ENCODE measurements around the gene REM2.

Gene REM2

DNA sequence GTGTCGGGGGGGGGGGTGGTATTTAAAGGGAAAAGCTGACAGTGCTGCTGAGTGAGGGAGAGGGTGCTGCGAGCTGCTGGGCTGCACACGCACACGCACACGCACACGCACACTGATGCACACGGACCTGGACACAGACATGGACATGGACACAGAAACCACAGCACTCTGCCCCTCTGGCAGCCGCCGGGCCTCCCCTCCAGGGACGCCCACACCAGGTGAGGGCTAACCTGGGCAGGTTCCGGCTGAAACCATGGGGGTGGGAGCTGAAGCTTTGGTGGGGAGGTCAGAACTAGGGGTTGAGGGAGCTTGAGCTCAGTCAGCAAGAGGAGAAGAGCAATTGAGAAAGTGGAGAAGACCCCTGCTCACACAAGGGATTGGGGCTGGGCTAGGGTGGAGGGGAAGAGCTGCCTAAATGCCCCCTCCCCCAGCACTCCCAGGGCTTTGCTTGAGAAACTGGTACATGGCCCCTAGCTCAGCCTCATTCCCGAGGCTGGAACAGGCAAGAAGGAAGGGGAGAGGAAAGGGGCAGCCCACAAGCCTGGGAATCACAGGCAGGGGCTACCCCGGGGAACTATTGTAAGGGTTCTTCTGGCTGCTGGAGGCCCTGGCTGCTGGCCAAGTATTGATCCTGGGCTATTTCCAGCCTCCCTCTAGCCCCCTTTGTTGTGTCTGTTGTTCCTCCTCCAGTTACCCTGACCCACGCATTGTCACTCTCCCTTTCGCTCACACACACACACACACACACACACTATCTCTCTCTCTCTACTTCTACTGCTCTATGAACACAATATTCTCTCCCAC lies at the start of gene REM2:
Gene REM2 (plus strand): TSS at position 50 of the 804 bp plus-strand sequence. CDS start 66 bp downstream, at position 116.
- H3K27me3 Mint-ChIP-seq = no peaks in the 10 kb centered on the region
- ATAC-seq (ENCODE audit: low read depth) (no peak), DNase-seq (ENCODE audit: low spot score in 2 of 2) (no peak)
- no peak within 1 kb of the TSS for H3K4me3 Mint-ChIP-seq
- H3K4me1 Mint-ChIP-seq = peaks cover 40% of the 10 kb centered on the region
- H3K36me3 Mint-ChIP-seq = peaks cover 9% of the 10 kb centered on the region
- no peaks in the 10 kb centered on the region for H3K9me3 Mint-ChIP-seq
- H3K27ac Mint-ChIP-seq = peak within 1 kb of the TSS; percentile 19

GRCh38 chr14:22835505-22835904 lies 47.5 kb upstream of the REM2 start:
- no peak for ATAC-seq (ENCODE audit: low read depth)
- H3K4me3 Mint-ChIP-seq = no peak overlapping the region
- H3K27ac Mint-ChIP-seq = no peak overlapping the region
- H3K27me3 Mint-ChIP-seq = peaks cover 6% of the 10 kb centered on the region
- peaks cover 9% of the 10 kb centered on the region for H3K36me3 Mint-ChIP-seq
- H3K4me1 Mint-ChIP-seq = peaks cover 11% of the 10 kb centered on the region
- no peaks in the 10 kb centered on the region for H3K9me3 Mint-ChIP-seq
- DNase-seq (ENCODE audit: low spot score in 2 of 2) = no peak

DNA sequence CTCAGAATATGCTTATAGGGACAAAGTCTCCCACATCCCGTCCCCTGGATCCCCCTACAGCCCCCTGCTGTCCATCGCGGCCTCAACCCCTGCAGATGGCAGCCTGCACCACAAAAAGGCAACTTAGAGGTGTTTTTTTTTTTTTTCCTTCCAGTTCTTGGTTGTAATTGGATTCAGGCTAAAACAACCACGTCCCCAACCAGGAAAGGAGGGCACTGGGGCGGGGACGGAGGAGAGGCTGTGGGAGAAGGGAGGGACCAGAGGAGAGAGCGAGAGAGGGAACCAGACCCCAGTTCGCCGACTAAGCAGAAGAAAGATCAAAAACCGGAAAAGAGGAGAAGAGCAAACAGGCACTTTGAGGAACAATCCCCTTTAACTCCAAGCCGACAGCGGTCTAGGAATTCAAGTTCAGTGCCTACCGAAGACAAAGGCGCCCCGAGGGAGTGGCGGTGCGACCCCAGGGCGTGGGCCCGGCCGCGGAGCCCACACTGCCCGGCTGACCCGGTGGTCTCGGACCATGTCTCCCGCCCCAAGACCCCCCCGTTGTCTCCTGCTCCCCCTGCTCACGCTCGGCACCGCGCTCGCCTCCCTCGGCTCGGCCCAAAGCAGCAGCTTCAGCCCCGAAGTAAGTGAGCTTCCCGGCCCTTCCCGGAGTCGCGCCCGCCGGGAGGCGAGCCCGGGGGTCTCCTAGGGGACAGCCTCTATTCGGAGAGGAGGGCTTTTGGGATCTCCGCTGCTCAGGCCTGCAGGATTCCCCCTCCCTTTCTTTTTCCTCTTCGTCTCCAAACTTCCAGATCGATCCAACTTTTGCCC lies 46.5 kb upstream of the REM2 start, which contains the start of gene MMP14:
Gene MMP14 (plus strand): TSS at position 285 of the 813 bp plus-strand sequence. CDS start 233 bp downstream, at position 518.
- no peak for ATAC-seq (ENCODE audit: low read depth)
- peaks cover 9% of the 10 kb centered on the region for H3K4me1 Mint-ChIP-seq
- H3K27me3 Mint-ChIP-seq = peaks cover 6% of the 10 kb centered on the region
- peak within 1 kb of the TSS; percentile 91 for H3K4me3 Mint-ChIP-seq
- H3K27ac Mint-ChIP-seq = peak within 1 kb of the TSS; percentile 78
- peaks cover 9% of the 10 kb centered on the region for H3K36me3 Mint-ChIP-seq
- no peak for DNase-seq (ENCODE audit: low spot score in 2 of 2)
- no peaks in the 10 kb centered on the region for H3K9me3 Mint-ChIP-seq

DNA sequence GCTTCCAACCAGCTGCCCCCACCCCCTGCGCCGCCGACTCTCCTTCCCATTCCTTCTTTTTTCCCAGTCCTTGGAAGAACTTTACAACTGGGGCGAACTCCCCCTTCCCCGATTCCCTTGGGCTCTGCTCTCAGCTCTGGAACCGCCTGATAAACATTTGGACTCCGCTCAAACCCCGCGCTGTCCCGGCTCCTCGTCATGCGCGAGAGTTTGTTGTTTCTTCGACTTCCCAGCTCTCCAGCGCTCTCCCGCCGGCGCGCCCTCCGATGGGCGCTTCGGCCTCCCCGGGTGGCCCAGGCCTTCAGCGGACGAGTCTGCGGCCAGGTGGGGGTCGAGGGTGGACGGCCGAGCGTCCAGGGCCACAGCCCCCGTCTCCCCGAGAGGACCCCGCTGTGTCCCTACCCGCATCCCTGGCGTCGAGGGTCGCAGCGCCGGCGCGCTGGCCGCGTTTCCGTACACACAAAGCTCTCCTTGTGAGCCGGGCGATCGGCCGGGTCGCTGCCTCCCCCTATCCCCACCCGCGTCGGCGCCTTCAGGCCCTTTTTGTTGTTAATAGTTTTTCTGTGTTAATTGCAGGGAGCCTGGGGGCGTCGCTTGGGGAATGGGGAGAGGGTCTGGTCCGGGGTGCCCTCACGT lies 45.8 kb upstream of the REM2 start:
- H3K4me1 Mint-ChIP-seq = peaks cover 9% of the 10 kb centered on the region
- peak overlapping the region; percentile 91 for H3K4me3 Mint-ChIP-seq
- H3K9me3 Mint-ChIP-seq = no peaks in the 10 kb centered on the region
- DNase-seq (ENCODE audit: low spot score in 2 of 2) = no peak
- ATAC-seq (ENCODE audit: low read depth) = peak; percentile 42
- peak overlapping the region; percentile 75 for H3K27ac Mint-ChIP-seq
- peaks cover 8% of the 10 kb centered on the region for H3K27me3 Mint-ChIP-seq
- H3K36me3 Mint-ChIP-seq = peaks cover 7% of the 10 kb centered on the region

DNA sequence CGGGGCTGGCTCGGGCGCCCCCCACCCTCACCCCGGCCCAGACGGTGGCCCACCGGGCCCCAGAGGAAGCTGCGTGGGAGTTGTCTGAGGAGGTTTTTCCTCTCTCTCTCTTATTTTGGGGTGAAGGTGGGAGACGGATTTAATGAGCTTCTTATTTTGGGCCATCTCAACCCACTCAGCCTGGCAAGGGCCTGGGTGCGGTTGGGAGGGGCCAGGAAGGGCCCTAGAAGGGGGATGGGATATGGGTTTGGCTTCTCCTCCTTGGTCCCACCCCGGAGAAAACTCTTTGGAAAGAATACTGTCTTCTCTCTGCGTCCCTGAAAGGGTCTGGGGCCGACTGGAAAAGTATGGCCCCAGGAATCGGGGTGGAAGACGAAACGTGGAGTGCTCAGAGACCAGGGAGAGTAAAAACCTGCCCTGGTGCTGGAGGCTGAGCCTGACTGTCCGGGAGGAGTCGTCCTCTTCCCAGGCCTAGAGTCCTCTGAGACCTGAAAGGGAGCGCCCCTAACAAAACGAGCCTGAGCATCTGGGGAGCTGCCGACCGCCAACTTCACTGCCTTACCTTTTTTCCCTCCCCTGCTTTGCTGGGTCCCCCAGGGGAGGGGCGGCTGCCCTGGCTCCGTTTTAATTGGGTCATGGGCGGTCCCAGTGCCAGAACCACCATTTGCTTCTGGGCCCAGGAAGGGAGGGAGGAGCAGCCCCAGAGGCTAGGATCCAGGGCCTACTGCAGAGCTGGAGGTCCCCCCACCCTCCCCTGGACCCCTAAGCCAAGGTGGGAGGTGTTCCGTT lies 45.1 kb upstream of the REM2 start:
- peaks cover 8% of the 10 kb centered on the region for H3K27me3 Mint-ChIP-seq
- DNase-seq (ENCODE audit: low spot score in 2 of 2) = no peak
- no peak for ATAC-seq (ENCODE audit: low read depth)
- no peak overlapping the region for H3K27ac Mint-ChIP-seq
- H3K4me1 Mint-ChIP-seq = peaks cover 9% of the 10 kb centered on the region
- H3K36me3 Mint-ChIP-seq = peaks cover 7% of the 10 kb centered on the region
- H3K4me3 Mint-ChIP-seq = peak overlapping the region; percentile 91
- no peaks in the 10 kb centered on the region for H3K9me3 Mint-ChIP-seq

DNA sequence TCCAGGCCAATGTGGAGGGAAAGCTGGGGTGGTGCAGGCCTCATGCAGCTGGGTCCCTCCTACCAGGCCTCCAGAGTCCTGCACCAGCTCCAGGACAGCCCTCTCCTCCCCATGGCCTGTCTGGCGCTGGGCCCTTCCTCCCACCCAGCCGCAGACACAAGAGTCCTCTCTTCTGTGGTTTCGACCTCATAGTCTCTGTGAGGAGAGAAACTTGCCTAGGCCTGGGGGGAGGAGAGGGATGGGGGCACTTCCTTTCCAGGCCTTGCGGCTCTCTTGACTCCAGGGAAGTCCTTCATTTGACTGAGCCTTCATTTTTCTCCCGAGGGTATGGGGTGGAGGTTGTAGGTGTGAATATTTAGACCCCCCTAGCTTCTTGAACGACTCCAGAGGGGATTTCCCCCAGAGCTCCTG lies 44.4 kb upstream of the REM2 start:
- Mint-ChIP-seq H3K36me3 (peaks cover 5% of the 10 kb centered on the region), H3K27me3 (peaks cover 8% of the 10 kb centered on the region), H3K27ac (no peak overlapping the region), H3K4me3 (peak overlapping the region; percentile 2), H3K9me3 (no peaks in the 10 kb centered on the region), H3K4me1 (peaks cover 9% of the 10 kb centered on the region)
- DNase-seq (ENCODE audit: low spot score in 2 of 2) (no peak), ATAC-seq (ENCODE audit: low read depth) (no peak)

GRCh38 chr14:22839159-22839779 lies 43.8 kb upstream of the REM2 start:
- no peak overlapping the region for H3K4me3 Mint-ChIP-seq
- H3K4me1 Mint-ChIP-seq = peaks cover 9% of the 10 kb centered on the region
- H3K27me3 Mint-ChIP-seq = peaks cover 8% of the 10 kb centered on the region
- peaks cover 5% of the 10 kb centered on the region for H3K36me3 Mint-ChIP-seq
- DNase-seq (ENCODE audit: low spot score in 2 of 2) (no peak), ATAC-seq (ENCODE audit: low read depth) (no peak)
- H3K27ac Mint-ChIP-seq = no peak overlapping the region
- H3K9me3 Mint-ChIP-seq = no peaks in the 10 kb centered on the region

DNA sequence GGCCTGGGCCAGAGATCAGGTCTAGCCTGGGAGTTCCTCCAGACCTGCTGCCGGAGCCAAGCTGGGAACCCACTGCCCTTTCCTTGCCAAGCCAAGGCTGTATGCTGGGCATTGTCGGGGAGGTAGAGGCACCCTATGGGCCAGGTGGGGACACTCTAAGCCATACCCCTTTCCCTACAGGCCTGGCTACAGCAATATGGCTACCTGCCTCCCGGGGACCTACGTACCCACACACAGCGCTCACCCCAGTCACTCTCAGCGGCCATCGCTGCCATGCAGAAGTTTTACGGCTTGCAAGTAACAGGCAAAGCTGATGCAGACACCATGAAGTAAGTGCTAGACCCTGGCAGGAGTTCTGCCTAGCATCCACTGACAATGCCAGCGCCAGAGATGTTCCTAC lies 41.7 kb upstream of the REM2 start:
- no peak overlapping the region for H3K4me3 Mint-ChIP-seq
- no peak overlapping the region for H3K27ac Mint-ChIP-seq
- peaks cover 1% of the 10 kb centered on the region for H3K36me3 Mint-ChIP-seq
- DNase-seq (ENCODE audit: low spot score in 2 of 2) (no peak), ATAC-seq (ENCODE audit: low read depth) (no peak)
- no peaks in the 10 kb centered on the region for H3K9me3 Mint-ChIP-seq
- H3K27me3 Mint-ChIP-seq = peaks cover 16% of the 10 kb centered on the region
- peaks cover 5% of the 10 kb centered on the region for H3K4me1 Mint-ChIP-seq

DNA sequence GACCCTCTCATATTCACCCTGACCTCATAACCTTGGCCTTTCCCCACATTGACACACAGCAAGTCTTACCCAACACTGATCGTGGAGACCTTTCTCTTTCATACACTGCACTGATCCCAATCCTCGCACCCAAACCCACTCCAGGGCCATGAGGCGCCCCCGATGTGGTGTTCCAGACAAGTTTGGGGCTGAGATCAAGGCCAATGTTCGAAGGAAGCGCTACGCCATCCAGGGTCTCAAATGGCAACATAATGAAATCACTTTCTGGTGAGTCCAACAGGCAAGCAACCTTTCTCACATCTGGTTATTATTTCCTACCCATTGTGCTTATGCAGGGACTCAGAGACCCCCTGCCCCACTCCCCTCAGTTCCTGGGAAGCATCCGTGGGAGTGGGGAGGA lies 41.3 kb upstream of the REM2 start:
- Mint-ChIP-seq H3K4me1 (peaks cover 3% of the 10 kb centered on the region), H3K9me3 (no peaks in the 10 kb centered on the region), H3K27me3 (peaks cover 20% of the 10 kb centered on the region), H3K36me3 (no peaks in the 10 kb centered on the region), H3K4me3 (no peak overlapping the region), H3K27ac (no peak overlapping the region)
- DNase-seq (ENCODE audit: low spot score in 2 of 2) (no peak), ATAC-seq (ENCODE audit: low read depth) (no peak)

GRCh38 chr14:22842211-22843122 lies 40.6 kb upstream of the REM2 start:
- Mint-ChIP-seq H3K9me3 (no peaks in the 10 kb centered on the region), H3K27ac (no peak overlapping the region), H3K4me3 (no peak overlapping the region), H3K36me3 (no peaks in the 10 kb centered on the region), H3K4me1 (no peaks in the 10 kb centered on the region), H3K27me3 (peaks cover 20% of the 10 kb centered on the region)
- ATAC-seq (ENCODE audit: low read depth) (no peak), DNase-seq (ENCODE audit: low spot score in 2 of 2) (no peak)

DNA sequence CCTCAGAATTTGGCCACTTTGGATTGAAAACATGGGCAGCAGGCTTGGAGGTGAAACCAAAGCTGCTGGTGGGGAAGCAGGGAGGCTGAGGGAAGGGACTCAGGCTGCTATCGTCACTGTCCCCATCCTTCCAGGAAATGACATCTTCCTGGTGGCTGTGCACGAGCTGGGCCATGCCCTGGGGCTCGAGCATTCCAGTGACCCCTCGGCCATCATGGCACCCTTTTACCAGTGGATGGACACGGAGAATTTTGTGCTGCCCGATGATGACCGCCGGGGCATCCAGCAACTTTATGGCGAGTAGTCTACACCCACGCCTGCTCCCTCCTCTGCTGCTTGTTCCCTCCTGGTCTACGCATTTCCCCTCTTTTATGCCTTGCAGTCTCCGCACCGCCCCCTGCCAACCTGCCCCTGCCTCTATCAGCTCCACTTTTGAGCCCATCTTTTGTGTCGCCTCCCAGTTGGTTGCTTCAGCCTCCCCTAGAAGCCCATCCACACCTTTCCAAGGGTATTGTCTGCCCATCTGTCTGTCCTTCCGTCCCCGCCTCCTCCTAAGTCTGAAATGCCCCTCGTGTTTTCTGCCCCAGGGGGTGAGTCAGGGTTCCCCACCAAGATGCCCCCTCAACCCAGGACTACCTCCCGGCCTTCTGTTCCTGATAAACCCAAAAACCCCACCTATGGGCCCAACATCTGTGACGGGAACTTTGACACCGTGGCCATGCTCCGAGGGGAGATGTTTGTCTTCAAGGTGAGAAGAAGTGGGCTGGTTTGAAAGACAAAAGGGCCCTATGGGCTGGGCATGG lies 39.7 kb upstream of the REM2 start:
- H3K4me3 Mint-ChIP-seq = no peak overlapping the region
- DNase-seq (ENCODE audit: low spot score in 2 of 2) = no peak
- ATAC-seq (ENCODE audit: low read depth) = no peak
- H3K9me3 Mint-ChIP-seq = no peaks in the 10 kb centered on the region
- no peaks in the 10 kb centered on the region for H3K36me3 Mint-ChIP-seq
- H3K4me1 Mint-ChIP-seq = no peaks in the 10 kb centered on the region
- H3K27me3 Mint-ChIP-seq = peaks cover 20% of the 10 kb centered on the region
- H3K27ac Mint-ChIP-seq = no peak overlapping the region
